ENCODE measurements around the gene PDGFB.

DNA sequence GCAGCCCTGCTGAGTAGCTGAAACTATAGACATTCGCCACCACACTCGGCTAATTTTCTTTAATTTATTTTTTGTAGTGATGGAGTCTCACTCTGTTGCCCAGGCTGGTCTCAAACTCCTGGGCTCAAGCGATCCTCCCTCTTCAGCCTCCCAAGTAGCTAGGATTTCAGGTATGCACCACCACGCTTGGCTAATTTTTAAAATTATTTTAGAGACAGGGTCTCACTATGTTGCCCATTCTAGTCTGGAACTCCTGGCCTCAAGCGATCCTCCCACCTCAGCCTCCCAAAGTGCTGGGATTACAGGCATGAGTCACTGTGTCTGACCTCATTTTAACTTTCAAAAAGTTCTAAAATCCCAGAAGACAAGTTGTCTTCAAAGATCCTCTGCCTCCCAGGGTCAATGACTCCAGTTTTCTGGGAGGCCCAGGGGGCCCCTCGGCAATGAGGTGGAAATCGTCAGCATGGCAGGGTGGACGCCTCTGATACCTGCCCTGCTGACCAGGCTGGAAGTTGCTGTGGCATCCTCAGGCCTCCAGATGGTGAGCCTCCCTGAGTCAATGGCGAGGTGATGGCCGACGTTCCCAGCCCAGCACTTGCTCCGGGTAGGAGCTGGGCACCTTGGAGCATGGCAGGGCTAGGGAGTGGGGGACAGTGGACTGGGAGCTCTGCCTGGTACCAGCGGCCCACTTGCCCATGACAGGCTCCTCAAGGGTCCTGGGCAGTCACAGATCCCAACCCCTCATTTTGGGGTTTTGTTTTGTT lies 43.5 kb upstream of the PDGFB start:
- TF ChIP-seq, protein P1, sequence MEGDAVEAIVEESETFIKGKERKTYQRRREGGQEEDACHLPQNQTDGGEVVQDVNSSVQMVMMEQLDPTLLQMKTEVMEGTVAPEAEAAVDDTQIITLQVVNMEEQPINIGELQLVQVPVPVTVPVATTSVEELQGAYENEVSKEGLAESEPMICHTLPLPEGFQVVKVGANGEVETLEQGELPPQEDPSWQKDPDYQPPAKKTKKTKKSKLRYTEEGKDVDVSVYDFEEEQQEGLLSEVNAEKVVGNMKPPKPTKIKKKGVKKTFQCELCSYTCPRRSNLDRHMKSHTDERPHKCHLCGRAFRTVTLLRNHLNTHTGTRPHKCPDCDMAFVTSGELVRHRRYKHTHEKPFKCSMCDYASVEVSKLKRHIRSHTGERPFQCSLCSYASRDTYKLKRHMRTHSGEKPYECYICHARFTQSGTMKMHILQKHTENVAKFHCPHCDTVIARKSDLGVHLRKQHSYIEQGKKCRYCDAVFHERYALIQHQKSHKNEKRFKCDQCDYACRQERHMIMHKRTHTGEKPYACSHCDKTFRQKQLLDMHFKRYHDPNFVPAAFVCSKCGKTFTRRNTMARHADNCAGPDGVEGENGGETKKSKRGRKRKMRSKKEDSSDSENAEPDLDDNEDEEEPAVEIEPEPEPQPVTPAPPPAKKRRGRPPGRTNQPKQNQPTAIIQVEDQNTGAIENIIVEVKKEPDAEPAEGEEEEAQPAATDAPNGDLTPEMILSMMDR (IDR thresholded peaks at IDR 0.05; ENCODE audit: low read length): no peak
- TF ChIP-seq EZH2 (IDR thresholded peaks at IDR 0.05; ENCODE audit: borderline replicate concordance, low read length): no peak
